RWPE1 (cell line): ENCODE results near the gene DNASE1L1.
A peak's percentile ranks its signal among the peaks of the same experiment; 100 is the strongest.

ENCODE experiments used
- CTCF ChIA-PET: fragments of 350-600 bp; sonication (Branson Sonifier 250); formaldehyde crosslinking; extraction: SDS; loops from one replicate; lab custom pipeline; 2021; lab: Yijun Ruan, JAX
- POLR2A ChIA-PET: fragments of 400-600 bp; formaldehyde crosslinking; extraction: SDS; loops from one replicate; lab custom pipeline; 2020; ENCODE audit warnings: antibody characterized with exemption; ENCODE audit not compliant: low non-redundant PET; lab: Yijun Ruan, JAX
- DNase-seq: peaks from one replicate; pipeline ENCODE4 v3.0.0; 2012; ENCODE audit warnings: low spot score
- H3K27ac ChIP-seq: fragments of 450-650 bp; 2 replicates; pipeline ENCODE4 v1.5.1; 2017
- CTCF ChIP-seq: fragments of 450-650 bp; conservative IDR thresholded peaks from 2 replicates; pipeline ENCODE4 v1.5.1; 2017; ENCODE audit warnings: low read depth, mild to moderate bottlenecking

DNASE1L1 gene

GRCh38 chrX:154354013-154354412, 55.0 kb downstream of the DNASE1L1 start:
- POLR2A ChIA-PET = no interaction called here
- TF ChIP-seq CTCF = no peak
- H3K27ac ChIP-seq = peak overlapping the region; percentile 97
- CTCF ChIA-PET = no interaction called here
- no peak for DNase-seq

GRCh38 chrX:154353172-154353843, 55.7 kb downstream of the DNASE1L1 start:
- CTCF ChIA-PET = no interaction called here

GRCh38 chrX:154352466-154352865, 56.6 kb downstream of the DNASE1L1 start:
- POLR2A ChIA-PET = no interaction called here
- CTCF ChIA-PET = no interaction called here
- peak overlapping the region; percentile 97 for H3K27ac ChIP-seq
- no peak for TF ChIP-seq CTCF
- DNase-seq = no peak

More at GRCh38 chrX:154353172-154353843, 55.7 kb downstream of the DNASE1L1 start:
- H3K27ac ChIP-seq = peak overlapping the region; percentile 97
- no peak for TF ChIP-seq CTCF
- DNase-seq = no peak
- POLR2A ChIA-PET = no interaction called here

- POLR2A ChIA-PET = no interaction called here
- no peak for TF ChIP-seq CTCF
- peak overlapping the region; percentile 97 for H3K27ac ChIP-seq
- no peak for DNase-seq
- CTCF ChIA-PET = no interaction called here
These were observed 57.0 kb downstream of the DNASE1L1 start for GRCh38 chrX:154352012-154352401.
